GM21390 (cell line): ENCODE results near the gene PRLH.

Source experiments
- ATAC-seq: cut with Tn5 transposase; IDR thresholded peaks from one replicate; pipeline ENCODE4 v1.9.1; 2021; ENCODE audit not compliant: unreplicated experiment

PRLH gene

GRCh38 chr2:237563816-237564215 lies 2.6 kb upstream of the PRLH start:
- ATAC-seq, result no peak

DNA sequence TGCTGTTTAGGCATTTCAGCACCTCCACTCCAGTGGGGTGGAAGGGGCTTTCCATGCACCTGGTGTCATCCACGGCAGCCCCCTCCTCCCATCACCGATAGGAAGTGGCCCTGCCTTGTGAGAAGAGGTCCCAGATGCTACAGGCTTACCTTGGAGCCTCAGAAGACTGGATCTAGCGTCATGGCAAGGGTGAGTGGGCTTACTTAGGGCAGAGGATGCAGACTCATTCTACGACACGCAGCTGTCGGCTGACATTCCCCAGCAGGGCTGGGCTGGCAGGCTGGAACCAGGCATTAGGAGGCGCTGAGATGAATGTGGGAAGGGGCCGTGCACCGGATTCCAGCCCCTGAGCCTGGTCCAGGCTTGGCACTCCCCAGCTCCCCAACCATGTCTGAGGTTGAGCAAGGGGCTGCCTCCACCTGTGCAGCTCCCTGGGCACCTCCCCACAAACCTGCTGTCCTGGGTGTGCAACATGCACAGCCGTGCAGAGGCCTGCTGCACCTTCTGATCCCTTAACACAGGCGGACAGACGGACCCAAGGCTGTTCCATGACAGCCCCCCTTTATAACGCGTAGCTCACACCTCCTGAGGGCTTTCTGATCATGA lies 1.7 kb upstream of the PRLH start:
- ATAC-seq, result no peak

GRCh38 chr2:237565974-237566373 lies 400 bp upstream of the PRLH start:
- no peak for ATAC-seq

GRCh38 chr2:237567276-237568029 lies 1.1 kb downstream of the PRLH start:
- ATAC-seq, result no peak

GRCh38 chr2:237568121-237568660 lies 1.8 kb downstream of the PRLH start:
- ATAC-seq, result no peak

GRCh38 chr2:237569041-237569440 lies 2.7 kb downstream of the PRLH start:
- ATAC-seq, result no peak

DNA sequence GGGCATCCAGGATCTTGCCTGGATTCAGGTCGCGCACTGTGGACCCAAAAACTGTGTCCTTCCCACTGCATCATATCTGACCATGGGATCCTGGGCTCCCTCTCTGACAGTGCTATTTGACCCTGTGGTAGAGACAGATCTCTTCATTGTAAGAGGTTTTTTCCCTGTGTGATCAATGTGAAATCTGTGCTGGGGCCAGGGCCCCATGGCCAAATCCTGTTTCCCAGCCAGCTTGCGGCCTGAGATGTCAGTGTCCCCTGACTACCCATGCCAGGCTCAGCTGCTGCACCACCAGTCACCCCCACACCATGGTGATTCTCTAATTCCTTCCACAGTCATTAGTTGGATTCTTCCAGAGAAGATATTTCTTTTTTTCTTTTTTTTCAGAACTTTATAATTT lies 3.5 kb downstream of the PRLH start:
- no peak for ATAC-seq

GRCh38 chr2:237570776-237571335 lies 4.5 kb downstream of the PRLH start:
- ATAC-seq, result no peak

GRCh38 chr2:237571551-237571950 lies 5.2 kb downstream of the PRLH start:
- no peak for ATAC-seq

DNA sequence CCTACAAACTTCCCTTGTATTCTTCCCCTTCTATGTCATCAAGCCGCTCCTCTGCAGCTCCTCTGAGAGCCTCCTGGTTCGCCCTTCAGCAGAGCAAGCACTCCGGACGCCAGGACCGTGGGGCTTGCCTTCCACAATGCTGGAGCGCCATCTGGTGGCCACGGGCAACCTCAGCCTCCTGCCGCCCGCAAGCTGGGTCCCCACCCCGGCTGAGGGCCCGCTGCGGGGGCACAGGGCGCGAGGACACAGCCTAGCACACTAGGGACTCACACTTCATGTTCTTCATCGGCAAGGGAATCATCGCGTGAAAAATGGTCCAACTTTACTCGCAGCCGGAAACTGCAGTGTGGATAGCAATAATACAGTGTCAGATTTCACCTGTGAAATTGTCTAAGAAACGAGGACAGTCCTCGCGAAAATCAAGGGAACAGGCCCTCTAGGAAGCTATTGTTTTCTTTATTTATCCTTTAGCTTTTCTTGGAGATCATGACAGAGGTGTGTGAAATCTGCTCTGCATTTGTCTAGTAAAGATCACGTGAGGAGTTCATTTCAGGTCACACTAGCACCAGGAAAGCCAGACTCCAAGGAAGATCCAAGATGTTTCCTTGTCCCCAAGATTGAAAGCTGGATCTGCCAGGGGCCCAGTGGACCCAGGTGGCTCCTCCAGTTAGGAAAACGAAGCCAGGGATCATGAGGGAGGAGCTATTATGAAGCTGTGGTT lies 5.8 kb downstream of the PRLH start:
- peak; percentile 91 for ATAC-seq

GRCh38 chr2:237572742-237573101 lies 6.3 kb downstream of the PRLH start:
- no peak for ATAC-seq

DNA sequence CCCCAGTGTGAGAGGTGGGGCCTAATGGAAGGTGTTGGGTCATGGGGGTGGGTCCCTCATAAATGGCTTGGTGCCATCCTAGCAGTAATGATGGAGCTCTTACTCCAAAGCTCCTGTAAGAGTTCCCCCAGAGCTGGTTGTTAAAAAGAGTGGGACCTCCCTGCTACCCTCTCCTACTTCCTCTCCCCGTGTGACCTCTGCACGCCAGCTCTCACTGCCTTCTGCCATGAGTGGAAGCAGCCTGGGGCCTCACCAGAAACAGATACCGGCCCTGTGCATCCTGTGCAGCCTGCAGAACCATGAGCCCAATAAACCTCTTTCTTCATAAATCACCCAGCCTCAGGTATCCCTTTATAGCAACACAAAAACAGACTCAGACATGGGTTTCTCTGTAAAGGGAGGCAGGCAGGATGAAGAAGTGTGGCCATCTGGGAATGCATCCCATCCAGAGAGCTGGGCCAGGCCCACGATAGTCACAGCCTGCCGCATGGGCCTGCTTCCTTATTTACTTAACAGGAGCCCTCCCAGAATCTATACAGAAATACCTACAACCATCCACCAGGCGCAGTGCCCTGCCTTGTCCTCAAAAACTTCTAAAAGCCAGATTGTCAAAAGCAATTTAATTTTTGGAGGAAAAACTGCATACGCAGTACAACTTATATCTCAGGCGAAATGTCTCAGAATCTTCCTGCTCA lies 7.5 kb downstream of the PRLH start:
- no peak for ATAC-seq

DNA sequence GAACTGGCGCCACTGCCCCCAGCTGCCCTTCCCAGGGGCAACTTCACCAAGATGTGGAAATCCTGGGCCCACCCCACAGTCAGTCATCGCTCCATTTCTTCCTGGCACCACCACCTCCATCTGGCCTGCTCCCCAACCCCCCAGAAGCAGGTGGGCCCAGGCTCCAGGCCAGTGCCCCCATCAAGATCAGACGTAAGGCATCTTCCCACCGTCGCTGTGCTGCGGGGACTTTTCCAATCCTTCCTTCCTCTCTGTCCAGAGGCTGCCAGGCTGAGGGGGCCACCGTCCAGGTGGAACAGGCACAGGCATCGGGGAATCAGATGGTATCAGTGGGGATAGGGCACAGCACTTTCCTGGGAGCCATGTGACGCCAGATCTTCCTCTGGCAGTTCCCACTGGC lies 8.1 kb downstream of the PRLH start:
- no peak for ATAC-seq

GRCh38 chr2:237574894-237575868 lies 8.8 kb downstream of the PRLH start:
- ATAC-seq, result no peak

DNA sequence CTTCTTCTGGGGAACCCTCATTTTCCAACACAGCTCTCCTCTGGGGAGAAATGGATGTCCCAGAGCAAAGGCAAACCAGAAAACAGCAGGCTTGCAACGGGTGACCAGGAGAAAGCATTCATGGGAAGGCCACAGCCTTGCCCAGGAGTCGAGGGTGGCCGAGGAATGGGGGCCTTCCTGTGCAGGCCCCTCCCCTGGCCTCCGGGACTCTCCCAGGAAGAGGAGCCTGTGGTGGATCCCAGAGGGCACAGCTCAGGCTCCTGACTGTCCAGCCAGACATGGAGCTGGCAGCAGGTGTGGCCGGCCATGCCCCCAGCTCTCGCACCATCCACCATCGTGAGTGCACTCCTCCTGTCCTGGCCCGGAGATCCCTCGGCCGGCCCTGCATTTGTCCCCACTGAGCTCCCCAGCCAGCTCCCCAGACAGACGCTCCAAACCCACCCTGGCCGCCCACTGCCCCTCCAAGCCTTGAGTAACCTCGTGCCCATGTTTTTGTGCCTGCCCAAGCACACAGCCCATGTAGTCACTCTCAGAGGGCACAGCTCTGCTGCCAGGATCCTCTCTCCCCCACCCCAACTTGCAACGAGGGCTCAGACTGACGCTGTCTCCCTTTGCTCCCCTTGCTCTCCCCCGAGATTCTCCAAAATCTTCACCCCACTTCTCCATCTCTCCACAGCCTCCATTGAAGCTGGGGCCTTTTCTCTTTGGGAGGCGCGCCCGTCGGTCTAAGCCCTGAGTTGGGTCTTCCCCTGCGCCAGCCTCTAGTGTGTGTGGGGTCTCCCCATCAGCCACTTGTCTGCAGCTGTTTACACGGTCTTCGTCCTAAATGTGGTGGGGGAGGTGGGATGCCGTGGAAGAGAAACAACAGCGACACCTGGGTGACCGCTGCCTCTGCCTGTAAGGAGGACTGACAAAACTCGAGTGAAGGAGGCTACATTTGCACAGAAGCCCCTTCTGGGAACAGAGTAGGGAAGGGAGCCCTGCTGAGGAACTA lies 9.8 kb downstream of the PRLH start:
- ATAC-seq, result no peak

DNA sequence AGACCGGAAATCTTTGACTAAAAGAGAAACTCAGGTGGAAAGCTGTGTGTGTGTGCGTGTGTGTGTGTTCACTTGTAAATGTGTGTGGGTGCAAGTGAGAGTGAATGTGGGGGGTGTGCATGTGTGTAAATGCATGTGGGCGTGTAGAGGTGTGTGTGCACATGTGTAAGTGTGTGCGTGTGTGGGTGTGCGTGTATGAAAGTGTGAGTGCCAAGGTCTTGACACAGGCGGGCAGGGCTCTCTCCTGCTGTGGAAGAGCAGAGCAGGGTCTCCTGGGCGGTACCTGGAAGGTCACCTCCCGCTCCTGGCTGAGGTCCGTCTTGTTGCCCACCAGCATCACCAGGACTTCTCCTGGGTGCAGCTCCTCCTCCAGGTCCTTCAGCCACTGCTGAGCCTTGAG lies 10.6 kb downstream of the PRLH start:
- ATAC-seq, result no peak

DNA sequence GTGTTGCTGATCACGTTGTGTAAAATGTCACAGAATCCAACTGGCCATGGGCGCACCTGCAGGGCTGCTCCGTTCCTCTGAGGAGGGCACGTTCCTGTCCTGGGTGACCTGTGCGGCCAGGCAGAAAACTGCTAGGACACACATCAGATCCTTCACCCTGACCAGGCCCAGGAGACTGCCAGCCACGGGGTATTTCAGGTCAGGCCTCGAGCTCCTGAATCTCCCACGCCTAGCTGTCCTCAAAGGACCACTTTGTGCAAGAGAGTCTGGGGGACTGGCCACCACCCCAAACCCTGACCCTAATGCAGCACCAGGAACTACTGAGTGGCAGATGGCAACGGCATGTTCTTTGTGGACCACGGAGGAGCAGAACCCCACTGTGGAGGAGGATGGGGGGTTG lies 11.1 kb downstream of the PRLH start:
- ATAC-seq, result no peak

- no peak for ATAC-seq
These were observed 11.8 kb downstream of the PRLH start for GRCh38 chr2:237577956-237578870.
